Measurements from ENCODE around the gene GORASP2.

DNA sequence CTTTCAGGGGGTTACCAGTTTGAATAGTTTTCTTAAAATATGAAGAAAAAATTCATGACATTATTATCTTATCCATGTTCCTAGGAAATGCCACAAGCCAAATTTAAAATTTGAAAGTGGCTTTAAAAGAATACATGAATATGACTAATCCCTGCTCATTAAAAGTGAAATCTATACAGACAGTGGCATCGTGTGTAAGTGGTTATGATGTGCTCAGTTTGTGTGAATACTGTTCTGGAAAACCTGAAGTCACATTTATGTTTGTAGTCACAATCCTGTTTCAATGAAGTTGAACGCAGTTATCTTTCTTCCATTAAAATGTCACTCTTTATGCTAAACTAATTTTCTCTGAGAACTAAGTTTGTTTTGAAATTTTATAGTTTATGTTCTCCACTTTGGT is 75.8 kb downstream of the GORASP2 start:
- TF ChIP-seq, protein P1, sequence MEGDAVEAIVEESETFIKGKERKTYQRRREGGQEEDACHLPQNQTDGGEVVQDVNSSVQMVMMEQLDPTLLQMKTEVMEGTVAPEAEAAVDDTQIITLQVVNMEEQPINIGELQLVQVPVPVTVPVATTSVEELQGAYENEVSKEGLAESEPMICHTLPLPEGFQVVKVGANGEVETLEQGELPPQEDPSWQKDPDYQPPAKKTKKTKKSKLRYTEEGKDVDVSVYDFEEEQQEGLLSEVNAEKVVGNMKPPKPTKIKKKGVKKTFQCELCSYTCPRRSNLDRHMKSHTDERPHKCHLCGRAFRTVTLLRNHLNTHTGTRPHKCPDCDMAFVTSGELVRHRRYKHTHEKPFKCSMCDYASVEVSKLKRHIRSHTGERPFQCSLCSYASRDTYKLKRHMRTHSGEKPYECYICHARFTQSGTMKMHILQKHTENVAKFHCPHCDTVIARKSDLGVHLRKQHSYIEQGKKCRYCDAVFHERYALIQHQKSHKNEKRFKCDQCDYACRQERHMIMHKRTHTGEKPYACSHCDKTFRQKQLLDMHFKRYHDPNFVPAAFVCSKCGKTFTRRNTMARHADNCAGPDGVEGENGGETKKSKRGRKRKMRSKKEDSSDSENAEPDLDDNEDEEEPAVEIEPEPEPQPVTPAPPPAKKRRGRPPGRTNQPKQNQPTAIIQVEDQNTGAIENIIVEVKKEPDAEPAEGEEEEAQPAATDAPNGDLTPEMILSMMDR (IDR thresholded peaks at IDR 0.05) = no peak
- no peak for TF ChIP-seq POLR2A (IDR thresholded peaks at IDR 0.05)
